Mammary epithelial cell (primary cell): ENCODE data around the gene RUBCN.
"Not testable (repeated sequence)": the region's sequence is repeated elsewhere in the genome, so short reads cannot be mapped to it uniquely, and the experiment has no call there.

ENCODE experiments used
- CTCF ChIP-seq, 2 donors: IDR thresholded peaks in 1 of 2; conservative IDR thresholded peaks in 1 of 2; 2 replicates each; pipeline ENCODE4 v1.5.1; 2011 to 2012; ENCODE audit warnings: inconsistent platforms in 2 of 2, low read length in 2 of 2, mild to moderate bottlenecking in 2 of 2, control low read depth in 1 of 2, low read depth in 1 of 2; ENCODE audit not compliant: insufficient read depth in 1 of 2; ENCODE audit errors: extremely low read depth in 1 of 2
- EZH2 ChIP-seq: IDR thresholded peaks from 2 replicates; pipeline ENCODE4 v1.6.1; 2012; ENCODE audit warnings: low read length, inconsistent platforms, borderline replicate concordance

- TF ChIP-seq CTCF (conservative IDR thresholded peaks at IDR 0.05 in 1 of 2, IDR thresholded peaks at IDR 0.05 in 1 of 2; ENCODE audit: extremely low read depth in 1 of 2, insufficient read depth in 1 of 2, low read depth in 1 of 2, low read length in 2 of 2); EZH2: not testable (repeated sequence)
Measured at GRCh38 chr3:197710965-197711364, 25.7 kb downstream of the RUBCN start.
